Epidermal melanocyte (primary cell): ENCODE data around the gene ALKBH2.
A peak's percentile ranks its signal among the peaks of the same experiment; 100 is the strongest.

ENCODE experiments used
- DNase-seq: peaks from one replicate; pipeline ENCODE4 v3.0.0; 2011; ENCODE audit warnings: low spot score; ENCODE audit not compliant: insufficient read length

The ALKBH2 gene

GRCh38 chr12:109093022-109093918 is at the start of gene ALKBH2:
Gene ALKBH2, minus strand, starts transcription at chr12:109093472. Its CDS starts 686 bp downstream, at chr12:109092786.
- peak; percentile 90 for DNase-seq

DNA sequence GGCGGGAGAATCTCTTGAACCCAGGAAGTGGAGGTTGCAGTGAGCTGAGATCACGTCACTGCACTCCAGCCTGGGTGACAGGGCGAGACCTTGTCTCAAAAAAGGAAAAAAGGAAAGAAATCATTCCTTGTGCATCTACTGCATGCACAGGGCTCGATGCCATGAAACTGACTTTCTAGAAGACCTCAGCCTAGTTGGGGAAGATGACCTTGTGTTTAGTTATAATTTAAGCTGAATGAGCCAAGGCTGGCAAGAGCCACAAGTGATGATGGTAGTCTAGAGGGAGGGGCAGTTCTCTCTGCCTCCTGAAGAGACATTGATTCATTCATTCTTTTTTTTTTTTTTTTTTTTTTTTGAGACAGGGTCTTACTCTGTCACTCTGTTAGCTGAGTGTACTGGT is 47.3 kb upstream of the ALKBH2 start:
- DNase-seq, result no peak

DNA sequence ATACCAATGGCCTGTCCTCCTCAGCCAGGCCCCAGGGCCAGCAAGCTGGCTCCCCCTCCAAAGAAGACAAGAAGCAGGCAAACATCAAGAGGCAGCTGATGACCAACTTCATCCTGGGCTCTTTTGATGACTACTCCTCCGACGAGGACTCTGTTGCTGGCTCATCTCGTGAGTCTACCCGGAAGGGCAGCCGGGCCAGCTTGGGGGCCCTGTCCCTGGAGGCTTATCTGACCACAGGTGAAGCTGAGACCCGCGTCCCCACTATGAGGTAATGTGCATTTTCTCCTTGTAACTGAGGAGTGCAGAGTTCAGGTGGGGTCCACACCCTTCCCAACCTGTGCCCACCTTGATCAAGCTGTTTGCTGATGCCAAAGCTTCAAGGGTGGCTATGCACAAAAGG is 46.5 kb upstream of the ALKBH2 start:
- DNase-seq, result no peak

DNA sequence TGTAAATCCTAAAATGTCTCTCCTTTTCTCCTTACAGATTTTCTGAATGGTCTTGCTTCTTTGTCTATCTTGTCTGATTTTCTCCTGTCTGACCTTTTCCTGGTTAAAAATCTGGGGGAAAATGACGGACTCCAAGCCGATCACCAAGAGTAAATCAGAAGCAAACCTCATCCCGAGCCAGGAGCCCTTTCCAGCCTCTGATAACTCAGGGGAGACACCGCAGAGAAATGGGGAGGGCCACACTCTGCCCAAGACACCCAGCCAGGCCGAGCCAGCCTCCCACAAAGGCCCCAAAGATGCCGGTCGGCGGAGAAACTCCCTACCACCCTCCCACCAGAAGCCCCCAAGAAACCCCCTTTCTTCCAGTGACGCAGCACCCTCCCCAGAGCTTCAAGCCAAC is 46.1 kb upstream of the ALKBH2 start:
- no peak for DNase-seq

GRCh38 chr12:109137055-109137454 is 43.8 kb upstream of the ALKBH2 start:
- no peak for DNase-seq

DNA sequence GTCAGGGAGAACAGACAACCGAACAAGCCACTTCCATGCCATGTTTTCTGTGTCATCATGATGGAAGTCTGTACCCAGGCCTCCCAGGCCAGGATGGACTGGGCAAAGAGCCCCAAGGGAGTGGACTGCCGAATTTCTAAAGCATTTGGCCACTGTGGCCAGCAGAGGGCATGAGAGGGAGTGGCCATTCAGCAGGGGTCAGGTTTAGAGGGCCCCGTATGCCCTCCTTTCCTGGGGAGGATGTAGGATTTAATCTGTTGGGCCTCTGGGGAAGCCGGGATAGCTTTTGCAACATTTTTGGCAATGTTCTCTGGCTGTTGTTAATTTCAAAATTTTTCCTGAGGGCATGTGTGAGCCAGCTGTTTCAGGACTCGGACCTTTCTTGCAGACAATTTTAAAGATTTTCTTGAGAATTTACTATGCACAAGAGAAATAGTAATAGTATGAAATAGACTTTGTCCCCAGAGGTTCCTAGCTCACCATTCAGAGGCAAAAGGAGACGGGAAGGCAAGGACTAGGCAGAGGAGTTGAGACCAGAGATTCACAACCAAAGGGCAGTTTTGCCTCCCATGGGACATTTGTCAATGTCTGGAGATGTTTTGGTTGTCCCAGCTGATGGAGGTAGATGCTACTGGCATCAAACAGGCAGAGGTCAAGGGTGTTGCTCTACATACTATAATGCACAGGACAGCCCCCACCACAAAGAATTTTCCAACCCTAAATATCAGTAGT is 41.1 kb upstream of the ALKBH2 start:
- peak; percentile 63 for DNase-seq

- DNase-seq, result no peak
Measured at GRCh38 chr12:109131154-109132050, 38.1 kb upstream of the ALKBH2 start.

- DNase-seq, result no peak
Measured at GRCh38 chr12:109130297-109131153, 37.3 kb upstream of the ALKBH2 start.

DNA sequence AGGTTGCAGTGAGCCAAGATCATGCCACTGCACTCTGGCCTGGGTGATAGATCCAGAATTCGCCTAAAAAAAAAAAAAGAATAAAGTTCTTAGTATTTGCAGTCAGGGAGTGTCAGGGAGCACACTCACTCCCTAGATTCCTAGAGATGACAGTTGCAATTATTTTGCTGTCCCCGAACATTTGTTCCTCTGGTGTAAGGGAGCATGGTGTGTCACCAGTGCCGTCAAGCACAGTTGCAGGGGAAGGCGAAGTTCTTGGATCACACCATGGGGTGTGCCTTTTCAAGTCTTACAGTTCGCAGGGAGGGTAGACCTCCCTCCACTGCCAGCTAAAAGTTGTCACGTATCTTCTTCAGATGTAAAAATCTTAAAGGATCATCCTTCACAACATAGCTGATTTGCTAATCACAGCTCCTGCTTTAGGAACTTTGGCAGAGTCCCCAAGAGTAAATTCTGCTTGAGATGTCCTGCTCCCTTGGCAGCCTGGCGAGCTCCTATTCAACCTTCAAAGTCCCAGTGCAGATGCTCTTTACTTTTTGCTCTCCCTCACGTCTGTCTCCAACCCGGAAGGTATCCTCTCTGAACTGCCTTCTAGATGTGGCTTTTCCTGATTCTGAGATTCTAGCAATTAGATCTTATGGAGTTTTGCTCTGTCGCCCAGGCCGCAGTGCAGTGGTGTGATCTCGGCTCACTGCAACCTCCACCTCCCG is 34.4 kb upstream of the ALKBH2 start:
- no peak for DNase-seq

DNA sequence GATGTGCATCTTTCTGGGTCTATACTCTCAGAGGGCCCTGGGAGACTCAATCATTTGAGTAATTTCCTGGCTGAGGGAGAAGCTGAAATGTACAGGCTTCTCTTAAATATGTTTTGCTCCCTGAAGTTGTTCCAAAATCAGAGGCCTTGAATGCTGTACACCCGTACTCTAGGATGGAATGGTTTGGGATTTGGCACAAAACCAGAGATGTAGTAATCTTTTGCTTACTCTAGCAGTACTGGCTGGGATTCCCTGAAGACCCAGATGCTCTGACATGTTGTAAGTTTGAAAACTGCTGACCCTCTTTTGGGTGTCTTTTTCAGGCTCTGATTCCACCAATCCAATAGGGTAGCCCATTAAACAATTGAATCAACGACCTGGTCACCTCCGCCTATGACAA is 33.5 kb upstream of the ALKBH2 start:
- no peak for DNase-seq

DNA sequence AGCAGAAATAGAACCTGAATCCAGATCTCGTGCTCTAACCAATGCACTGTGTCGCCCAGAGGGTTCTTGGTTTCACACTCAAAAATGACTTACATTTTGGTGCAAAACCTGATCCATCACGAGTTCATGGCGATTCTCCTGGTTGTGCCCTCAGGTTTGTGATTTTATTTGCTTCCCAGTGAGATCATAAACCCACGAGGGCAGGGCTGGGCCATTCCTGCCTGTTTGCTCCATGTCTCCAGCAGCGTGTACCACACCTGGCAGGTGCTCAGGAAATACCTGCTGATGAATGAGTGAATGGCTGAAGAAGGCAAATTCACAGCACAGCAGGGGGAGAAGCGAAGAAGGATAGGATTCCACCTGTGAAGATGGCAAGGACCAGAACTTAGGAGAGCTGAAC is 32.5 kb upstream of the ALKBH2 start:
- DNase-seq, result no peak

DNA sequence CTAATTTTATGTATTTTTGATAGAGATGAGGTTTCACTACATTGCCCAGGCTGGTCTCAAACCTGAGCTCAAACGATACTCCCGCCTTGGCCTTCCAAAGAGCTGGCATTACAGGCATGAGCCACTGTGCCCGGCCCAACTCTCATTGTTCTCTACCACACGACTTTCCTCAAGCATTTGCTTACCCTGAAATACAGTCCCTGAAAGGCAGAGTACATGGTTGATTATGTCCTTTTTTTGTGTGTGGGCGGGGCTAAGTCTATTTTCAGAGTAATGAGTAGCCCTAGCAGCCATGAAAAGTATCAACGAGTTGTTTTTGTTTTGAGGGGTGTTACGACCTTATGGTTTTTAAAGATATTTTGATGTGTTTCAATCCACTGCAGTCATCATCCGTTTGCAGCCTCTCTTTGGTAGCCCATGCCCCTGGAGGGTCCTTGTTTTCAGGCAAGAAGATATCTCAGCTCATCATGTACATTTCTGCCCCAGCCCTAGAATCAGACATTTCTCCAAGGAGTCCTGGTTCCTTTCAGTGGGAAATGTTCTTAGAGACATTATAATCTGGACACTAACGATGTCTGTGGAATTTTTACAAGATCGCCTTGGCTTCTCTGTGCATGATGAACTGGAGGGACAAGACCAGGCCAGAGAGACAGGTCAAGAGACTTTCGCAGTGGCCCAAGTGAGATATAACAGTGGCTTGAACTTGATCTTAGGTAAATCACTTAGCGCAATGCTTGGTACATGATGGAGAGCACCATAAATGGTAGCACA is 31.8 kb upstream of the ALKBH2 start:
- DNase-seq, result no peak

DNA sequence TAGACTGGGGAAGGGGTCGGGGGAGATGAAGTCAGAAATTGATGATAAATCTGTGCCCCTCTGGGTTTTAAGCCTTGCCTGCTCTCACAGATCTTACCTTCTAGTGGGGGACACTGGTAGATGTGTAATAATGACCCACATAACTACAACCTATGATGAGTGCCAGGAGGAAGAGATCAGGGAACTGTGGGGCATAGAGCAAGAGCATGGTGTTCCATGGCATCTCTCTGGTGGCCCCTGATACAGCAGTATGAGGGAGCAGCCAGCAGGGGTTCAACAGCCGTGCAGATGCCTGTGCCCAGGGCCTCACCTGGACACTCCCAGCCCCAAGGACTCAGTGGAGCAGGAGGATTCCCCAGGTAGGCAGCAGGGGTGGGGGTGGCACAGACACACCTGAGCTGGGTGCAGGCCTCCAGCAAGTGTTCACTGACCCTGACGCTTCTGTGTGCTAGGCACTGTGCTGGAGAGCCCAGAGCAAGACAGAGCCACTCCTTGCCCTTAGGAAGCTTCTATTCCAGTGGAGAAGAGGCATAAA is 28.1 kb upstream of the ALKBH2 start:
- DNase-seq, result no peak

DNA sequence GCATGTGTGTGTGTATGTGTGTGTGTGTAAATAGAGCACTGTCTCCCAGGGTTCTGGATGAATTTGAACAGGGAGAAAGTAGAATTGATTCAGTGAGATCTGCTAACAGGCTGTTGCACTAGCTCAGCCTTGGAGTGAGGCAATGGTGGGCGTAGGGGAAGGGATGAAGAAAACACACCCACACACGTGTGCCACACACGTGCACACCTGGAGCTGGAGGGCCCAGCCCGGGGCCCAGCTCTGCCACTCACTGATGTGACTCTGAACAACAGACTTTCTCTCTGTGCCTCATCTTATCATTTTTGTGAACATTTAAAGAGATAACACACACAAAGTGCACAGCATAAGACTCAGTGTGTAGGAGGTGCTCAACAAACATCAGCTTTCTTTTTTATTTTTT is 27.3 kb upstream of the ALKBH2 start:
- no peak for DNase-seq

DNA sequence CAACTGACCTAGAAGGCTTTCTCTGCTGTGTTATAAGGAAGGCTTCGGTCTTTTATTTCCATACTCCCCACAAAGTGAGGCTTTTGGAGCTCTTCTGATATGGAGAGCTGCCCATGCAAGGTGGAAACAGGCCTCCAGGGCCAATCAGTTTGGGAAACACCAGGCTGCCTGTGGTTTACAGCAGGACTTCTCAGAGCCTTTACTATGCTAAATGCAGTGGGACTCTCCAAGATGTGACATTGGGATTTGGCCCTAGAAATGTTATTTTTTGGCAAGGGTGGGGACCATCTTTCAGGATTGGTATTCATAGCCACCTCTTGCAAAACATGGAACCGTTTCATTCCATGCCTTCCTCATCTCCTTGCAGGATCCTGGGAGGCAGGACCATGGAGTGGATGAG is 26.8 kb upstream of the ALKBH2 start:
- no peak for DNase-seq

- no peak for DNase-seq
Measured at GRCh38 chr12:109116611-109116949, 23.3 kb upstream of the ALKBH2 start.

DNA sequence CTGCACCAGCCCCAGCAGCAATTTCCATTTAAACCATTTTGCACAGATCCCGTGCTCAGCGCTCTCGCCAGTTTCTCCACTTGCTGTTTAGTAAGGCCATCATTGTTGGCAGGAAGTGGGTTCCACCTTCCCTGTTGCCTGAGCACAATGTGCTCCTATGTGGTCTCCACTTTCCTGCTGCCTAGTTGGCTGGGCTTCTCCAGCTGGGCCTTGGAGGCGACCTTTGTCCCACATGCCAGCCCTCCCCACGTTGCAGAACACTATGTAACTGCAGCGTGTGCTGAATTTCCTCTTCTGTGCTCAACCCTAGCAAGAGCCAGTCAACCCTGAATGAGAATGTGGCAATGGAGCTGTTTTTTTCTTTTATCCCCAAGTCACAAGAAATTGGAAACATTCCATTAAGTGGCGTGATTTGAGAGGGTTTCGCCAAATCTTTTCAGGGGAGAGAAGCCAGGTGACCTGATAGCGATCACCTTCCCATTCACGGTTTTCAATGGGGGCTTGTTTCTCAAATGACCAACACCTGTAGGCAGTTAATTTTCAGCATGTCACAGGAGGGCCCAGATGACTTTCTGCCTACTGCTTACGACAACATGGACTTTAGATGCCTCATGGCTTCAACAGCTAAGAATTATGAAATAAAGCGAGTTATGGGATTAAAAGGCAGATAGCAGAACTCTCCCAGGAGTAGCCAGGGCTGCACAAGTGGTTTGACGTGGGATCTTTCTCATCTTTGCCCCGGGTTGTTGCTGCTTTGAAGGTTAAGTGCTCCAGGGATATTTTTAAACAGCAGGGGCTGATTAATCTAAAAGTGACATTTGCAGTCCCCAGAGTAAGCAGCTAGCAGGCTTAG is 22.7 kb upstream of the ALKBH2 start, which contains the start of gene ACACB:
Gene ACACB, plus strand, starts transcription at position 830 of the 853 bp plus-strand sequence. CDS start 22,819 bp downstream, outside the sequence.
- no peak for DNase-seq

GRCh38 chr12:109115404-109115757 is 22.1 kb upstream of the ALKBH2 start:
- DNase-seq, result no peak
